HG02763 (cell line): Measurements from ENCODE around the gene FAM180A.
"Not testable (repeated sequence)": the region's sequence is repeated elsewhere in the genome, so short reads cannot be mapped to it uniquely, and the experiment has no call there.

Source experiments
- ATAC-seq: cut with Tn5 transposase; IDR thresholded peaks from one replicate; pipeline ENCODE4 v1.9.1; 2021; ENCODE audit warnings: mild to moderate bottlenecking, moderate library complexity; ENCODE audit not compliant: unreplicated experiment

FAM180A gene

DNA sequence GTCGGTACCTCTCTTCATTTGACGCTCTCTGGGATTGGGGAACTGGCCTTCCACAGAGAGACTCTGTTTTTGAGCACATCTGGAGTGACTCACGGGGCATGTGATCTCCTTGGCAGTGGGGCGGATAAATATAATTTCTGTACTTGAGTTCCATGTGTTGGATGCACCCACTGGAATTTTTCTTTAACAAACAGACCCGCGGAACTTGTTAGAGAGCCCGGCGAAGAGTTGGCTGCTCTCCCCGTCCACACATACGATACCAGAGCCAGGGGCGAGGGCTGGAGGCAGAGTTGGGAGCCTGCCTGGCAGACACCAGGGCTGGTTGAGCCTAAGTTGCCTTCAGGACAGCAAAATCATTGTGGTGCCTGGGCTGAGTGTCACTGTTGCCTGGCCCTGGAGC is at the start of gene FAM180A:
Gene FAM180A, minus strand, starts transcription at position 44 of the 400 bp plus-strand sequence. CDS start 233 bp downstream, outside the sequence.
- ATAC-seq = no peak

- ATAC-seq = no peak
Measured at GRCh38 chr7:135798095-135798494, 49.5 kb upstream of the FAM180A start.

GRCh38 chr7:135795846-135796570 is 47.4 kb upstream of the FAM180A start:
- ATAC-seq = no peak

GRCh38 chr7:135793841-135794240 is 45.2 kb upstream of the FAM180A start:
- ATAC-seq = no peak

GRCh38 chr7:135792866-135793265 is 44.3 kb upstream of the FAM180A start:
- no peak for ATAC-seq

- no peak for ATAC-seq
Measured at GRCh38 chr7:135792363-135792668, 43.7 kb upstream of the FAM180A start.

DNA sequence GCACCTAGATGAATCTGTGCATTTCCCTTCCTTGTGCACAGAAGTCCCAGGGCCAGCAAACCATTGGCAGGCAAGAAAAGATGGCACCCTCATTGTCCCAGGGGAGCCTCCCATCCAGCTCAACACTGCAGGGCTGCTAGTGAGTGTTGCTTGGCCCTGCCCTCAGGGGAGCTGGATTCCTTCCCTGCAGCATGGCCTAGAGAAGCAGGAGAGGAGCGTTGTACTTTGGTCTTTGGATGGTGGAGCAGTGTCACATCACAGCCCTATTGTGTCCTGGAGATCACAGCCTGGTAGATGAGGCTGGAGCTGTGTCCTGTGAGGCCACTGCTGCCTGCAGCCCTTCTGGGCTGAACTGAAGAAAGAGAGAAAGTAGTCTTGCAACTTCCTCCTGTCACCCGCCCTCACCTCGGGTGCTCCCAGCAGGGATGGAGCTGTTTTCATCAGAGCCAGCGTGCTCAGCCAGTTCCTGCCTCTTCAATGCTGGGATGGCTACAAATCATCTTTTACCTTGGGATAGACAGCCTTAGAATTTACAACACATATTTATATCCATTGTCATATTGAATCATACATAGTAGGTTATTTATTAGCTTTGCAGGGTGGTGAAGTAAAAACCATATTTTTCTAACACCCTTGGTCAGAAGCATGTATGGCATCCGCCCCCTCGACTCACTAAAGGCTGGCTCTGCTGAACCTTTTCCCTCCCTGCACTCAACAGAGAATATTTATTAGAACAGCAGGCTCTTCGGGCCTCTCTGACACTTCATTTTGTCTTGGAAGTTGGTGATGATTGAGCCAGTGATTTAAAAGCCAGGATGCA is 43.1 kb upstream of the FAM180A start:
- no peak for ATAC-seq

GRCh38 chr7:135790371-135790977 is 41.9 kb upstream of the FAM180A start:
- no peak for ATAC-seq

DNA sequence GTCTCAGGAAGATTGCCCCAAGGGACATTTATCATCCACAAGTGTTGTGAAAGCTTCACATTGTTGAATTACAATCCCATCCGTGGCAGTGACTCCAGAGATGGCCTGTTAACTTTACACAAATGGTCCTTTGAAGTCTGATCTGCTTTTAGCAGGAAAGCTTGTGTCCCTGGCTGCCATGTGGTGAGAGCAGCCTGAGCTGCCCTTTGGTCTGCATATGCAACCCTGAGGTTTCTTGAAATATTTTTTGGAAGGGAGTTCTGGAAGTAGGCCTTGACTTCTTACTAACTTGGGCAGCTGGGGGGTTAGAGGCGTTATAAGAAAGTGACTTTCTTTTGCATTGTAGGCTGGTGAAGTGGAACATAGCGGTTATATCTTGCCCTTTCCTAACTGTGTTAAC is 41.3 kb upstream of the FAM180A start:
- no peak for ATAC-seq

- no peak for ATAC-seq
Measured at GRCh38 chr7:135789431-135789830, 40.8 kb upstream of the FAM180A start.

GRCh38 chr7:135786911-135787310 is 38.3 kb upstream of the FAM180A start:
- no peak for ATAC-seq

GRCh38 chr7:135785065-135785464 is 36.5 kb upstream of the FAM180A start:
- no peak for ATAC-seq

DNA sequence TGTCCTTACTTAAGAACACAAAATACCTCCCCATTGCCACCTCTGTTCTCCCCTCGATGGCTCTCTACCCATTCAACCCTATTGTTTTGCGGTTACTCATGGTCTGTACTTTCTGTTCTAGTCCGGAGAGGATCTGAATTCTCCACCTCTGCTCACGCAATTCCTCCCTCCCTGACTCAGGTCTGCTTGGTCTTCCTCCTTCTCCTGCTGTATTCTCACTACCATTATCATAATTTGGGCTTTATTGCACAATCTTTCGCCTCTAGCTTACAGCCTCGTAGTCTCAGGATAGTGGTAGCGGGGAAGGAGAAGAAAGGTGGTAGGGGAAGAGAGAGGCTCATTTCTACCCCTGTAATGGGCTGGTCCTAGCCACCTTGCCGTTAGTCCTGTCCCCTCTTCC is 35.4 kb upstream of the FAM180A start:
- no peak for ATAC-seq

GRCh38 chr7:135782801-135783200 is 34.2 kb upstream of the FAM180A start:
- no peak for ATAC-seq

GRCh38 chr7:135782377-135782776 is 33.8 kb upstream of the FAM180A start:
- ATAC-seq = no peak

DNA sequence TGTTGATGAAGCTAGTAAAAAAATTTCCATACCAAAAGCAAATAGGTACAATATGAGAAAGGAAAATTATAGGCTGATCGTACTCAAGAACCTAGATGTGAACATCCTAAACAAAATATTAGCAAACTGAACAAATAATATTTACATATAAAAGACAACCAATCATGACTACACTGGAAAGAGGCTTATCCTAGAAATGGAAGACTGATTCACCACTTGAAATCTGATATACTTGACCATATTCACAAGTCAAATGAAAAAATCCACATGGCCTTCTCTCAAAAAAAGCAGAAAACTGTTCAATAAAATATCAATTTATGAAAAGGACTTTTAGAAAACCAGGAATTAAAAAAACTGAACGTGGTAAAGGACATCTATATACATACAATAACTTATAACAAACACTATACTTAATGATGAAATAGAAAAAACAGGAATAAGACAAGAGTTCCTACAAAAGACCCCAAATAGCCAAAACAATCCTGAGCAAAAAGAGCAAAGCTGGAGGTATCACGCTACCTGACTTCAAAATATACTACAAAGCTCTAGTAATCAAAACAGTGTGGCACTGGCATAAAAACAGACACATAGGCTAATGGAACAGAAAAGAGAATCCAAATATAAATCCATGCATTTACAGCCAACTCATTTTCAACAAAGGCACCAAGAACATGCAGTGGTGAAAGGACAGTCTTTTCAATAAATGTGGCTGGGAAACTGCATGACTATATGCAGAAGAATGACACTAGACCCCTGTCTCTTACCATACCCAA is 29.2 kb upstream of the FAM180A start:
- ATAC-seq = no peak

DNA sequence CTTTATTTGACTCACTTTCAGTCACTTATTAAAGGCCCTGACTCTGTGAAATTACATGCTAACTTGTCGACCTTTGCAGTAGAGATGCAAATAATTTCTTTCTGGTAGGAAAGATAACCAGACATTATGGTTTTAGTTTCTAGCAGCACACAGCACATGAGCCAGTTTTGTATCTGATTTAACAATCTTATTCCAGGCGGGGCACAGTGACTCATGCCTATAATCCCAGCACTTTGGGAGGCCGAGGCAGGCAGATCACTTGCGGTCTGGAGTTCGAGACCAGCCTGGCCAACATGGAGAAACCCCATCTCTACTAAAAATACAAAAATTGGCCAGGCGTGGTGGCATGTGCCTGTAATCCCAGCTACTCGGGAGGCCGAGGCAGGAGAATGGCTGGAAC is 27.3 kb upstream of the FAM180A start:
- ATAC-seq = not testable (repeated sequence)

GRCh38 chr7:135775230-135775629 is 26.6 kb upstream of the FAM180A start:
- no peak for ATAC-seq

DNA sequence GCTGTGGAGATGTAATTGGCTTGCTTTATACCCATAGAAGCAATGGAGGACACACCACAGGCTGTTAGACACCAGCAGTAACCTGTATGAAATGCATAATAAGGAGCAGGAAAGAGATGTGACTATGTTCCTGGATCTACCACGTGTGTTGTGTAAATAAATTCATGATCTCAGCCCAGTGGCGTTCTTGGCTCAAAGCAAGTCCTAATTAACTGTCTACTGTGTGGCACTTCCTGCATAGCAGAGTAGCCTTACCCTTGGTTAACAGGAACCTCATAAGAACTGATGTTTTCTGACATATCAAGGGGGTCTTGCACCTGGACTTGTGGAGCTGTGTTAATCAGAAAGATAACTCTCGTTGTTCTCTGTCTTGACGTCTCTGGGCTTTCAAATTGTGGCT is 25.7 kb upstream of the FAM180A start:
- ATAC-seq = no peak

GRCh38 chr7:135773464-135773863 is 24.9 kb upstream of the FAM180A start:
- no peak for ATAC-seq

DNA sequence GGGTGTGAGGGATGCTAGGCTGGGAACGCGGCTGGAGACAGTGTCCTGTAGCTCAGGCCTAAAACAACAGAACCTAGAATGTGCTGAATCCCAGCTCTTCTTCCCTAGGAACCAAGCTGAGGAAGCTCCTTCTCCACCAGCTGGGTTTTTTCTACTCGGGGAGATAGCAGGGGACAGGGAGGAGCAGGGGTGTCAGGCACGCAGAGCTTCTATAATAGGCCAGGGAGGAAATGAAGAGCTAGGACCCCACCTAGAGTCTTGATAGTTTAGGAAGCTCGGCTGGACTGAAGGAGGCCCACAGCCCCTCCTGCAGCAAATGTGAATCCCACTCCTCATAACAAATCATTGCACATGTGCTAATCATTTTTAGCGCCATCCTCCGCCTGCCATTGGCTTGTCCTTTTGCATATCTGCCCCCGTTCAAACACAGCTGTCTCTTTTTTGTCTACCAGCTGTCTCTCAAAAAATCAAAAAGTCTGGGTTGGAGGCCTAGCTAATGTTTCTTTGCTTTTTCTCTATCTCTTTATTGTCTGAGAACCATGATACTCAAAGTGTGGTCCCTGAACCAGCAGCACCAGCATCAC is 24.1 kb upstream of the FAM180A start:
- no peak for ATAC-seq
